HCT116 (cell line): Measurements from ENCODE around the gene FCHSD2.
"Not testable (repeated sequence)": the region's sequence is repeated elsewhere in the genome, so short reads cannot be mapped to it uniquely, and the experiment has no call there.

ENCODE experiments used
- EZH2 ChIP-seq: fragments of 200-600 bp; sonication (generic); IDR thresholded peaks from 2 replicates; pipeline ENCODE4 v1.6.1; 2017; ENCODE audit warnings: antibody characterized with exemption, mixed run types
- EZH2phosphoT487 ChIP-seq: fragments of 200-600 bp; IDR thresholded peaks from 2 replicates; pipeline ENCODE4 v1.6.1; 2018; ENCODE audit warnings: antibody characterized with exemption, borderline replicate concordance
- JUND ChIP-seq: IDR thresholded peaks from 2 replicates; pipeline ENCODE4 v1.6.1; 2012
- POLR2A ChIP-seq: IDR thresholded peaks from 2 replicates; pipeline ENCODE4 v1.7.0; 2011; ENCODE audit warnings: borderline replicate concordance; ENCODE audit not compliant: insufficient read depth, insufficient read length; ENCODE audit errors: extremely low read depth
- POLR2AphosphoS5 ChIP-seq: IDR thresholded peaks from 2 replicates; pipeline ENCODE4 v1.6.1; 2011; ENCODE audit warnings: mild to moderate bottlenecking, low read depth, low read length, moderate library complexity
- RAD21 ChIP-seq: IDR thresholded peaks from 2 replicates; pipeline ENCODE4 v1.6.1; 2012; ENCODE audit warnings: low read depth, mild to moderate bottlenecking
- YY1 ChIP-seq: IDR thresholded peaks from 2 replicates; pipeline ENCODE4 v1.6.1; 2011; ENCODE audit warnings: low read length, low read depth, moderate library complexity, mild to moderate bottlenecking; ENCODE audit not compliant: insufficient replicate concordance; ENCODE audit errors: extremely low read depth
- ZFX ChIP-seq: fragments of 450-650 bp; IDR thresholded peaks from 2 replicates; pipeline ENCODE4 v1.6.1; 2017
- ZNF274 ChIP-seq: fragments of 200-500 bp; sonication (Bioruptor generic); IDR thresholded peaks from 2 replicates; pipeline ENCODE4 v1.6.1; 2014; ENCODE audit warnings: mild to moderate bottlenecking, low read depth, low read length, inconsistent platforms
- TF ChIP-seq, protein P1 (sequence below): IDR thresholded peaks from 2 replicates; pipeline ENCODE4 v1.6.1; 2012; ENCODE audit warnings: low read depth
- TF ChIP-seq, protein P2 (sequence below), 3 experiments: fragments of 200-600 bp in 1 of 3; sonication (generic) in 1 of 3; IDR thresholded peaks in 2 of 3; conservative IDR thresholded peaks in 1 of 3; 2 replicates each; pipeline ENCODE4 v1.5.1; 2012 to 2017; ENCODE audit warnings: low read depth in 2 of 3, low read length in 2 of 3, antibody characterized with exemption in 1 of 3, borderline replicate concordance in 1 of 3, control low read depth in 1 of 3, mild to moderate bottlenecking in 1 of 3, mixed read lengths in 1 of 3, mixed run types in 1 of 3, moderate library complexity in 1 of 3; ENCODE audit not compliant: insufficient read depth in 1 of 3

DNA sequence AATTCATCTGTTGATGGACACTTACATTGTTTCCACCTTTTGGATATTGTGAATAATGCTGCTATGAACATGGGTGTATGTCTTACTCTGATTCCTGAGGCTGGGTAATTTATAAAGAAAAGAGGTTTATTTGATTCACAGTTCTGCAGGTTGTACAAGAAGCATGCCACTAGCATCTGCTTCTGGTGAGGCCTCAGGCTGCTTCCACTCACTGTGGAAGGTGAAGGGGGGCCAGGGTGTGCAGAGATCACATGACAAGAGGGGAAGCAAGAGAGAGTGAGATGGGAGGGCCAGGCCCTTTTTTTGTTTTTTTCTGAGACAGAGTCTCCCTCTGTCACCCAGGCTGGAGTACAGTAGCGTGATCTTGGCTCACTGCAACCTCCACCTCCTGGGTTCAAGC, 335.7 kb downstream of the FCHSD2 start:
- TF ChIP-seq JUND, POLR2AphosphoS5, EZH2phosphoT487, RAD21, POLR2A, EZH2, YY1, ZFX, ZNF274: not testable (repeated sequence)
- TF ChIP-seq, protein P1, sequence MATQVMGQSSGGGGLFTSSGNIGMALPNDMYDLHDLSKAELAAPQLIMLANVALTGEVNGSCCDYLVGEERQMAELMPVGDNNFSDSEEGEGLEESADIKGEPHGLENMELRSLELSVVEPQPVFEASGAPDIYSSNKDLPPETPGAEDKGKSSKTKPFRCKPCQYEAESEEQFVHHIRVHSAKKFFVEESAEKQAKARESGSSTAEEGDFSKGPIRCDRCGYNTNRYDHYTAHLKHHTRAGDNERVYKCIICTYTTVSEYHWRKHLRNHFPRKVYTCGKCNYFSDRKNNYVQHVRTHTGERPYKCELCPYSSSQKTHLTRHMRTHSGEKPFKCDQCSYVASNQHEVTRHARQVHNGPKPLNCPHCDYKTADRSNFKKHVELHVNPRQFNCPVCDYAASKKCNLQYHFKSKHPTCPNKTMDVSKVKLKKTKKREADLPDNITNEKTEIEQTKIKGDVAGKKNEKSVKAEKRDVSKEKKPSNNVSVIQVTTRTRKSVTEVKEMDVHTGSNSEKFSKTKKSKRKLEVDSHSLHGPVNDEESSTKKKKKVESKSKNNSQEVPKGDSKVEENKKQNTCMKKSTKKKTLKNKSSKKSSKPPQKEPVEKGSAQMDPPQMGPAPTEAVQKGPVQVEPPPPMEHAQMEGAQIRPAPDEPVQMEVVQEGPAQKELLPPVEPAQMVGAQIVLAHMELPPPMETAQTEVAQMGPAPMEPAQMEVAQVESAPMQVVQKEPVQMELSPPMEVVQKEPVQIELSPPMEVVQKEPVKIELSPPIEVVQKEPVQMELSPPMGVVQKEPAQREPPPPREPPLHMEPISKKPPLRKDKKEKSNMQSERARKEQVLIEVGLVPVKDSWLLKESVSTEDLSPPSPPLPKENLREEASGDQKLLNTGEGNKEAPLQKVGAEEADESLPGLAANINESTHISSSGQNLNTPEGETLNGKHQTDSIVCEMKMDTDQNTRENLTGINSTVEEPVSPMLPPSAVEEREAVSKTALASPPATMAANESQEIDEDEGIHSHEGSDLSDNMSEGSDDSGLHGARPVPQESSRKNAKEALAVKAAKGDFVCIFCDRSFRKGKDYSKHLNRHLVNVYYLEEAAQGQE: not testable (repeated sequence)
- TF ChIP-seq, protein P2, sequence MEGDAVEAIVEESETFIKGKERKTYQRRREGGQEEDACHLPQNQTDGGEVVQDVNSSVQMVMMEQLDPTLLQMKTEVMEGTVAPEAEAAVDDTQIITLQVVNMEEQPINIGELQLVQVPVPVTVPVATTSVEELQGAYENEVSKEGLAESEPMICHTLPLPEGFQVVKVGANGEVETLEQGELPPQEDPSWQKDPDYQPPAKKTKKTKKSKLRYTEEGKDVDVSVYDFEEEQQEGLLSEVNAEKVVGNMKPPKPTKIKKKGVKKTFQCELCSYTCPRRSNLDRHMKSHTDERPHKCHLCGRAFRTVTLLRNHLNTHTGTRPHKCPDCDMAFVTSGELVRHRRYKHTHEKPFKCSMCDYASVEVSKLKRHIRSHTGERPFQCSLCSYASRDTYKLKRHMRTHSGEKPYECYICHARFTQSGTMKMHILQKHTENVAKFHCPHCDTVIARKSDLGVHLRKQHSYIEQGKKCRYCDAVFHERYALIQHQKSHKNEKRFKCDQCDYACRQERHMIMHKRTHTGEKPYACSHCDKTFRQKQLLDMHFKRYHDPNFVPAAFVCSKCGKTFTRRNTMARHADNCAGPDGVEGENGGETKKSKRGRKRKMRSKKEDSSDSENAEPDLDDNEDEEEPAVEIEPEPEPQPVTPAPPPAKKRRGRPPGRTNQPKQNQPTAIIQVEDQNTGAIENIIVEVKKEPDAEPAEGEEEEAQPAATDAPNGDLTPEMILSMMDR (IDR thresholded peaks at IDR 0.05 in 2 of 3, conservative IDR thresholded peaks at IDR 0.05 in 1 of 3; ENCODE audit: borderline replicate concordance in 1 of 3, insufficient read depth in 1 of 3, low read depth in 2 of 3, low read length in 2 of 3): not testable (repeated sequence)
